OCI-LY1 (cell line): ENCODE measurements around the gene MPHOSPH9.

Experiments
- H2AFZ ChIP-seq: fragments of 200-600 bp; sonication (generic), shearing (Covaris generic); 2 replicates; pipeline ENCODE4 v1.6.0; 2014; ENCODE audit warnings: antibody characterized with exemption, mild to moderate bottlenecking, low read length
- H3F3A ChIP-seq: fragments of 200-600 bp; sonication (generic), shearing (Covaris generic); 2 replicates; pipeline ENCODE4 v1.6.0; 2014; ENCODE audit warnings: mild to moderate bottlenecking, antibody characterized with exemption, low read length, moderate library complexity; ENCODE audit not compliant: insufficient read depth
- H3K27ac ChIP-seq: fragments of 200-600 bp; sonication (generic); 2 replicates; pipeline ENCODE4 v1.5.1; 2014; ENCODE audit warnings: low read length, mixed run types, mild to moderate bottlenecking, low read depth; ENCODE audit not compliant: poor library complexity, severe bottlenecking
- H3K27me3 ChIP-seq: fragments of 200-600 bp; sonication (generic); 2 replicates; pipeline ENCODE4 v1.6.0; 2014; ENCODE audit warnings: antibody characterized with exemption, mild to moderate bottlenecking, low read length, moderate library complexity; ENCODE audit not compliant: insufficient read depth
- H3K36me3 ChIP-seq: fragments of 200-600 bp; sonication (generic); 2 replicates; pipeline ENCODE4 v1.6.1; 2014; ENCODE audit warnings: mild to moderate bottlenecking, antibody characterized with exemption, low read length, moderate library complexity, mixed read lengths; ENCODE audit not compliant: insufficient read depth
- H3K4me1 ChIP-seq: fragments of 200-600 bp; sonication (generic); 2 replicates; pipeline ENCODE4 v1.5.1; 2014; ENCODE audit warnings: mild to moderate bottlenecking, low read length, moderate library complexity; ENCODE audit not compliant: insufficient read depth, severe bottlenecking
- H3K4me2 ChIP-seq: fragments of 200-600 bp; sonication (generic), shearing (Covaris generic); 2 replicates; pipeline ENCODE4 v1.6.1; 2014; ENCODE audit warnings: low read length
- H3K4me3 ChIP-seq: fragments of 200-600 bp; sonication (generic); 2 replicates; pipeline ENCODE4 v1.5.1; 2014; ENCODE audit warnings: low read length, low read depth, mild to moderate bottlenecking, mixed read lengths; ENCODE audit not compliant: poor library complexity, severe bottlenecking
- H3K79me2 ChIP-seq: fragments of 200-600 bp; shearing (Covaris generic); 2 replicates; pipeline ENCODE4 v1.6.1; 2016; ENCODE audit warnings: mixed run types, low read length, mixed read lengths; ENCODE audit not compliant: insufficient read depth
- H3K9ac ChIP-seq: fragments of 200-600 bp; sonication (generic), shearing (Covaris generic); 2 replicates; pipeline ENCODE4 v1.6.1; 2014; ENCODE audit warnings: mild to moderate bottlenecking, low read length, mixed read lengths
- H3K9me2 ChIP-seq: fragments of 200-600 bp; sonication (generic), shearing (Covaris generic); 2 replicates; pipeline ENCODE4 v1.6.1; 2014; ENCODE audit warnings: low read depth, mild to moderate bottlenecking, low read length, mixed read lengths
- H3K9me3 ChIP-seq: fragments of 200-600 bp; shearing (Covaris generic); 2 replicates; pipeline ENCODE4 v1.6.1; 2014; ENCODE audit warnings: low read length, mixed read lengths
- H4K20me1 ChIP-seq: fragments of 200-600 bp; sonication (generic), shearing (Covaris generic); 2 replicates; pipeline ENCODE4 v1.6.0; 2016; ENCODE audit warnings: mild to moderate bottlenecking, low read length; ENCODE audit not compliant: insufficient read depth
- EZH2 ChIP-seq: fragments of 200-600 bp; sonication (generic), shearing (Covaris generic); IDR thresholded peaks from 2 replicates; pipeline ENCODE4 v1.8.0; 2017; ENCODE audit warnings: borderline replicate concordance, mixed run types, mild to moderate bottlenecking, antibody characterized with exemption, low read length, moderate library complexity, mixed read lengths
- TF ChIP-seq, protein P1 (sequence below): fragments of 200-600 bp; sonication (generic), shearing (Covaris generic); IDR thresholded peaks from 2 replicates; pipeline ENCODE4 v1.5.1; 2017; ENCODE audit warnings: mild to moderate bottlenecking, antibody characterized with exemption, low read length, moderate library complexity, mixed read lengths

The MPHOSPH9 gene

DNA sequence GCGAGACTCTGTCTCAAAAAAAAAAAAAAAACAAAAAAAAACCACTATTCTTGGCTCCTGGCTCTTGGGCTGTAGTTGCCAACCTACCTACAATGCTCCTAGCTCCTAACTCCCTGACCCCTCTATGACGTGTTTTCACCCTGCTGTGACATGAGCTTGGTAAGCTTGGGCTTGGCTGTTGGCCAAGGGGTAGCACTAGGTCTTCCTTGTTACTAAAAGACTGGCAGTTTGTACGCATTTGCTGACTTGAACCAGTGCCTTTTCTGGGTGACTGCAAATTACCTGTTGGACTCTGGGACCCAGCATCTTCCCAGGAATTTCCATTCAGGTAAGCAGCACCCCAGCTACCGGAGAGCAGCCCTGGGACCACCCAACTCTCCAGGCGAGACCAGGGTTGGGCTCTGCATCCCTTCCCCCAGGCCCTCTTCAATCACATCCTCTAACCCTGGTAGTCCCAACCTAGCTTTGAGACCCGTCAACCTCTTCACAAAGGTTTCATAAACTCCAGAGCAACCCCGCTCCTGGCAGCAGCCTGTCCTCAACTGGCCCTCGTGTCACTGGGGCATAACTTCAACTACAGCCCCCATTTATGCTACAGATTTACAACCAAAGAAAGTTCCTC is 30.4 kb upstream of the MPHOSPH9 start:
- Histone ChIP-seq H3K9me3 (no peaks in the 10 kb centered on the region), H3K9ac (no peak overlapping the region), H3K4me2 (no peak overlapping the region), H4K20me1 (no peaks in the 10 kb centered on the region), H3K9me2 (no peaks in the 10 kb centered on the region), H2AFZ (no peak overlapping the region), H3K27ac (no peak overlapping the region), H3K4me1 (no peaks in the 10 kb centered on the region), H3K36me3 (peaks cover 59% of the 10 kb centered on the region), H3K79me2 (no peaks in the 10 kb centered on the region), H3F3A (no peaks in the 10 kb centered on the region), H3K27me3 (no peaks in the 10 kb centered on the region), H3K4me3 (no peak overlapping the region)
- TF ChIP-seq, protein P1, sequence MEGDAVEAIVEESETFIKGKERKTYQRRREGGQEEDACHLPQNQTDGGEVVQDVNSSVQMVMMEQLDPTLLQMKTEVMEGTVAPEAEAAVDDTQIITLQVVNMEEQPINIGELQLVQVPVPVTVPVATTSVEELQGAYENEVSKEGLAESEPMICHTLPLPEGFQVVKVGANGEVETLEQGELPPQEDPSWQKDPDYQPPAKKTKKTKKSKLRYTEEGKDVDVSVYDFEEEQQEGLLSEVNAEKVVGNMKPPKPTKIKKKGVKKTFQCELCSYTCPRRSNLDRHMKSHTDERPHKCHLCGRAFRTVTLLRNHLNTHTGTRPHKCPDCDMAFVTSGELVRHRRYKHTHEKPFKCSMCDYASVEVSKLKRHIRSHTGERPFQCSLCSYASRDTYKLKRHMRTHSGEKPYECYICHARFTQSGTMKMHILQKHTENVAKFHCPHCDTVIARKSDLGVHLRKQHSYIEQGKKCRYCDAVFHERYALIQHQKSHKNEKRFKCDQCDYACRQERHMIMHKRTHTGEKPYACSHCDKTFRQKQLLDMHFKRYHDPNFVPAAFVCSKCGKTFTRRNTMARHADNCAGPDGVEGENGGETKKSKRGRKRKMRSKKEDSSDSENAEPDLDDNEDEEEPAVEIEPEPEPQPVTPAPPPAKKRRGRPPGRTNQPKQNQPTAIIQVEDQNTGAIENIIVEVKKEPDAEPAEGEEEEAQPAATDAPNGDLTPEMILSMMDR = no peak
- TF ChIP-seq EZH2 = no peak

DNA sequence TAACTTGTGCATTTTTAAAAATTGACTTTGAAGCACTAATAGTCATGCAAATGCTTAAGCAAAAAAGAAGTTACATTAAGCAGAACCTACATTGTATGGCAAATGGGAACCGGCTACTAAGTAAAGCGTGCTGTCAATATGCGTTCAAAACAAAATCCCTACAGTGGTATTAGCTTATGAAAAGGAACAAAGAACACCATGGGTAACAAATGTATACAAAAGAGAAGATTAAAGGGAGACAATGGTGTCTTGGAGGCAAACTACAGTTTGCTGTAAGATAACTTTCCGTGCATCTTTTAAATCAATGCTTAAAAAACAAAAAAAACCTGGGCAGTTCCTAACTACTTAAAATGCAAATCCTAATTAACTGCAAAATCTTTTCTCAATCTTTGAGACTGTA is 28.3 kb upstream of the MPHOSPH9 start:
- Histone ChIP-seq H3K79me2 (no peaks in the 10 kb centered on the region), H3K9me3 (no peaks in the 10 kb centered on the region), H3F3A (no peaks in the 10 kb centered on the region), H3K4me1 (no peaks in the 10 kb centered on the region), H3K9ac (no peak overlapping the region), H3K27ac (no peak overlapping the region), H3K9me2 (no peaks in the 10 kb centered on the region), H2AFZ (no peak overlapping the region), H3K4me2 (no peak overlapping the region), H3K36me3 (peaks cover 73% of the 10 kb centered on the region), H4K20me1 (no peaks in the 10 kb centered on the region), H3K27me3 (no peaks in the 10 kb centered on the region), H3K4me3 (no peak overlapping the region)
- TF ChIP-seq EZH2 = no peak
- TF ChIP-seq, protein P1 = no peak

DNA sequence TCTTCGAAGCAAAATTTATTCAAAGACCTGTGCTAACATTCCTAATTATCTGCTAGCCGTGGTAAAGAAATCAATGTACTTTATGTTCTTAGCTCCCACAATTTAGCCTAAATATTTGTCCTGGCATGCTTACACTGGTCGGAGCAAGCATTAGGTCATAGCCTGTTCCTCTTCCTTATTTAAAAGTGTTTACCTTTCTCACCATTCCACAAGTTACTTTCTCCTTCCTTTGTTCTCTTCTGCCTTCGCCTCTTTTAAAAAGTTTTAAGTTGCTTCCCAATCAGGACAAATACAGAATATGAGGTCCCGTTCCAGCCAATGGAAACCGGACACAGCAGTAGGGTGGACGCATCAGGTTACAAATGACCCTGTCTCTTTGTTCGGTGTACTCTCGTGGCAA is 27.1 kb upstream of the MPHOSPH9 start:
- H3K9me3 ChIP-seq = no peaks in the 10 kb centered on the region
- H4K20me1 ChIP-seq = no peaks in the 10 kb centered on the region
- H3K9me2 ChIP-seq = no peaks in the 10 kb centered on the region
- no peaks in the 10 kb centered on the region for H3F3A ChIP-seq
- no peak overlapping the region for H3K9ac ChIP-seq
- peaks cover 82% of the 10 kb centered on the region for H3K36me3 ChIP-seq
- no peaks in the 10 kb centered on the region for H3K27me3 ChIP-seq
- H2AFZ ChIP-seq = no peak overlapping the region
- no peak for TF ChIP-seq EZH2
- TF ChIP-seq, protein P1 = no peak
- no peak overlapping the region for H3K4me2 ChIP-seq
- H3K27ac ChIP-seq = no peak overlapping the region
- no peaks in the 10 kb centered on the region for H3K4me1 ChIP-seq
- no peaks in the 10 kb centered on the region for H3K79me2 ChIP-seq
- no peak overlapping the region for H3K4me3 ChIP-seq
